Measurements from ENCODE around the gene ITPR3. TPM values are rescaled to one million over a fixed set of nuclear protein-coding genes. Genes with fewer than 3 reads are reported as not detected.

The ITPR3 gene
- total and polyA plus RNA-seq, 5 donors from 2014 or later = 1.3 to 54.5 (median 2.2) TPM

DNA sequence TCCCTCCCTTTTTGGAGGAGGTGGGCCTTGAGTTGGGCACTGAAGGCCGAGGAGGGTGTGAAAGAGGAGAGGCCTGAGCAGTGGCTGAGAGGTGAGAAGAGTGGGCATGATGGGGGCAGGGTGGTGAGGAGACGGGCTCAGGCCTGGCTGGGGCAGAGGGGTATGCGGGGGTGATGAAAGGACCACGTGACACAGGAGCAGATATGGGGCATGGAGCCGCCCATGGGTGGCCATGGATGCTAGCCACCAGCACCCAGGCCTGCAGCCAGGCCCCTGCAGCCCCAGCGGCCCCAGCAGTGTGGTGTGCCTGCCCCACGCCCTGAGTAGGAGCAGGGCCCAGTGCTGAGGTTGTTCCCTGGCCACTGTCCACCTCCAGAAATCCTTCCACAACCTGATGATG lies 63.9 kb downstream of the ITPR3 start:
- Histone ChIP-seq H3K27me3 (ENCODE audit: control insufficient read depth, insufficient read depth, low read length) (no peaks in the 10 kb centered on the region), H3K27ac (ENCODE audit: insufficient read depth, low read length, poor library complexity, severe bottlenecking) (no peak overlapping the region), H3K36me3 (ENCODE audit: control insufficient read depth, insufficient read depth, low read length) (peaks cover 77% of the 10 kb centered on the region), H3K9me3 (ENCODE audit: control insufficient read depth in 2 of 2, low read length in 2 of 2) (no peaks in the 10 kb centered on the region), H3K4me3 (ENCODE audit: low read depth, low read length) (no peak overlapping the region), H3K4me1 (ENCODE audit: control insufficient read depth, insufficient read depth, low read length, poor library complexity, severe bottlenecking) (peaks cover 13% of the 10 kb centered on the region)
- Mint-ChIP-seq H3K4me1 (peaks cover 0 to 19% (median 5%) of the 10 kb centered on the region in 4 donors), H3K36me3 (peaks cover 43% of the 10 kb centered on the region), H3K9me3 (no peaks in the 10 kb centered on the region), H3K4me3 (no peak overlapping the region), H3K27ac (no peak overlapping the region), H3K27me3 (no peaks in the 10 kb centered on the region)
- ATAC-seq (ENCODE audit: low read depth in 2 of 2) (no peak), DNase-seq (no peak)

- no peak for DNase-seq
- Mint-ChIP-seq H3K27ac (no peak overlapping the region), H3K4me3 (no peak overlapping the region), H3K4me1 (peaks cover 0 to 19% (median 5%) of the 10 kb centered on the region in 4 donors), H3K27me3 (no peaks in the 10 kb centered on the region), H3K36me3 (peaks cover 42% of the 10 kb centered on the region), H3K9me3 (no peaks in the 10 kb centered on the region)
- H3K4me1 ChIP-seq (ENCODE audit: control insufficient read depth, insufficient read depth, low read length, poor library complexity, severe bottlenecking) = peaks cover 13% of the 10 kb centered on the region
- no peaks in the 10 kb centered on the region for H3K9me3 ChIP-seq (ENCODE audit: control insufficient read depth in 2 of 2, low read length in 2 of 2)
- H3K27me3 ChIP-seq (ENCODE audit: control insufficient read depth, insufficient read depth, low read length) = no peaks in the 10 kb centered on the region
- H3K36me3 ChIP-seq (ENCODE audit: control insufficient read depth, insufficient read depth, low read length) = peaks cover 77% of the 10 kb centered on the region
- H3K4me3 ChIP-seq (ENCODE audit: low read depth, low read length) = no peak overlapping the region
- no peak for ATAC-seq (ENCODE audit: low read depth in 2 of 2)
- no peak overlapping the region for H3K27ac ChIP-seq (ENCODE audit: insufficient read depth, low read length, poor library complexity, severe bottlenecking)
Measured at GRCh38 chr6:33685411-33686224, 64.5 kb downstream of the ITPR3 start.

DNA sequence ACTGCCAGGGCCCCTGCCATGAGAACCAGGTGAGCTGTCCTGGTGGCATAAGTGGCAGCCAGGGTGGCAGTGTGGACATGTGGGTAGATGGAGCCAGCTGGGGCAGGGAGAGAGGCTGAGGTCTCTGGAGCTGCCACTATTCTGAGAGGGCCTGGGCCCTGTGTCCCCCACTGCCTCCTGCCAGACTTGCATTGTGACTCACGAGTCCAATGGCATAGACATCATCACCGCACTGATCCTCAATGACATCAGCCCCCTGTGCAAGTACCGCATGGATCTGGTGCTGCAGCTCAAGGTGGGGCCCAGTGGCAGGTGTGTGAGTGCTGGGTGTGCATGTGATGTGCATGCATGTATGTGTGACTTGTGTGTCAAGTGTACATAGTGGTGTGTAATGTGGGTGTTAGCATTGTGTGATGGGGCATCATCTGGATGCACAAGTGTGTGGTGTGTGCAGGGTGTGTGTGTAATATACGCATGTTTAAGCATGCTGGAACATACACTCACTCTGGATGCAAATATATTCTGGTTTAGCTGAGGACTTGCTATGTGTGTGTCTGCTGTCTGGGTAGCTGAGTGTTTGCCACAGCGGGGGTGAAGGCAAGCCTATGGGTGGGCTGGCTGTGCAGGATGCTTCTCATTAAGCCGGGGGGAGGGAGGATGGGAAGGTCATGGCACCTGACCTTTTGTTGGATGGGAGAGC lies 65.3 kb downstream of the ITPR3 start:
- Histone ChIP-seq H3K9me3 (ENCODE audit: control insufficient read depth in 2 of 2, low read length in 2 of 2) (no peaks in the 10 kb centered on the region), H3K36me3 (ENCODE audit: control insufficient read depth, insufficient read depth, low read length) (peaks cover 80% of the 10 kb centered on the region), H3K4me1 (ENCODE audit: control insufficient read depth, insufficient read depth, low read length, poor library complexity, severe bottlenecking) (peaks cover 13% of the 10 kb centered on the region), H3K4me3 (ENCODE audit: low read depth, low read length) (no peak overlapping the region), H3K27ac (ENCODE audit: insufficient read depth, low read length, poor library complexity, severe bottlenecking) (no peak overlapping the region), H3K27me3 (ENCODE audit: control insufficient read depth, insufficient read depth, low read length) (no peaks in the 10 kb centered on the region)
- peaks cover 0 to 17% (median 7%) of the 10 kb centered on the region in 4 donors for H3K4me1 Mint-ChIP-seq
- H3K4me3 Mint-ChIP-seq = no peak overlapping the region
- no peaks in the 10 kb centered on the region for H3K9me3 Mint-ChIP-seq
- ATAC-seq (ENCODE audit: low read depth in 2 of 2) (no peak), DNase-seq (no peak)
- H3K27ac Mint-ChIP-seq = no peak overlapping the region
- peaks cover 39% of the 10 kb centered on the region for H3K36me3 Mint-ChIP-seq
- no peaks in the 10 kb centered on the region for H3K27me3 Mint-ChIP-seq

DNA sequence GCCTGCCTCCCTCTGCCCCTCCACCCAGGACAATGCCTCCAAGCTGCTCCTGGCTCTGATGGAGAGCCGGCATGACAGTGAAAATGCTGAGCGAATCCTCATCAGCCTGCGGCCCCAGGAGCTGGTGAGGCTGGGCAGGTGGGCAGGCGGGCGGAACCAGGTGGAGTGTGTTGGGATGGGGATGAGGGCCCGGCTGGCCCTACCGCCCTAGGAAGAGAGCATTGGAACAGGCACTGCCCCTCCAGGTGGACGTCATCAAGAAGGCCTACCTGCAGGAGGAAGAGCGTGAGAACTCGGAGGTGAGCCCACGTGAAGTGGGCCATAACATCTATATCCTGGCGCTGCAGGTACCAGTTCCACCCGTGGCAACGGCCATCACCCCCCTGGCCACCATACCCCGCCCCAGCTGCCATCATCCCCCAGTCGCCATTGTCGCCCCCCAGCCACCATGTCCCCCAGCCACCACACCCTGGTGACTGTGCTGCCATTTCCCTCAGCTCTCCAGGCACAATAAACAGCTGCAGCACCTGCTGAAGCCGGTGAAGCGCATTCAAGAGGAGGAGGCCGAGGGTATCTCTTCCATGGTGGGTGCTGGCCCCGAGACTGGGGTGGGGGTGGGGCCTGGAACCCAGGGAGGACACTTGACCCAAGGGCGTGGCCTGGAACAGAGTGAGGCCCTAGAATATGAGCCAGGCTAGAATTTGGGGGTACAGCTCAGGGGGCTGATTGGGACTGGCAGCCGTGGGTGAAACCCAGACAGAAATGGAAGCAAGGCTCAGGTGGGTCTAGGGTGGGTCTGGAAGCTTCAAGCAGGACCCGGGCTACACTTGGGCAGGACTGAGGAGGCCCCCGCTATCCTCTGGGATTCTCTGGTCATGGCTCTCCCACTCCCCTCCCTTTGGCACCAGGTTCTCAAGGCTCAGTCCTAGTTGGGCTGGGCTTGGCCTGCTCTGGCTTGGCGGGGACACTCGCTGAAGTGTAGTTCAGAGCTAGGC lies 66.2 kb downstream of the ITPR3 start:
- Mint-ChIP-seq H3K36me3 (peaks cover 35% of the 10 kb centered on the region), H3K27ac (peak overlapping the region in 1 of 3 donors; percentile 51), H3K27me3 (no peaks in the 10 kb centered on the region), H3K4me1 (peaks cover 0 to 22% (median 10%) of the 10 kb centered on the region in 4 donors), H3K9me3 (no peaks in the 10 kb centered on the region), H3K4me3 (no peak overlapping the region)
- Histone ChIP-seq H3K4me3 (ENCODE audit: low read depth, low read length) (no peak overlapping the region), H3K27me3 (ENCODE audit: control insufficient read depth, insufficient read depth, low read length) (no peaks in the 10 kb centered on the region), H3K9me3 (ENCODE audit: control insufficient read depth in 2 of 2, low read length in 2 of 2) (no peaks in the 10 kb centered on the region), H3K4me1 (ENCODE audit: control insufficient read depth, insufficient read depth, low read length, poor library complexity, severe bottlenecking) (peaks cover 18% of the 10 kb centered on the region), H3K27ac (ENCODE audit: insufficient read depth, low read length, poor library complexity, severe bottlenecking) (no peak overlapping the region), H3K36me3 (ENCODE audit: control insufficient read depth, insufficient read depth, low read length) (peaks cover 84% of the 10 kb centered on the region)
- ATAC-seq (ENCODE audit: low read depth in 2 of 2) = no peak
- DNase-seq = no peak

DNA sequence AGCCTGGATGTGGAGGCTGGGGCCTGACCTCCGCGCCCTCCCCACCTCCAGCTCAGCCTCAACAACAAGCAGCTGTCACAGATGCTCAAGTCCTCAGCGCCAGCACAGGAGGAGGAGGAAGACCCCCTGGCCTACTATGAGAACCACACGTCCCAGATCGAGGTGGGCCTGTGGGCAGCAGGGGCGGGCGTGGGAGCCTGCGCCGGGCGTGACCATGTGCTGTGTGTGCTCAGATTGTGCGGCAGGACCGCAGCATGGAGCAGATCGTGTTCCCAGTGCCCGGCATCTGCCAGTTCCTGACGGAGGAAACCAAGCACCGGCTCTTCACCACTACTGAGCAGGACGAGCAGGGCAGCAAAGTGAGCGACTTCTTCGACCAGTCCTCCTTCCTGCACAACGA lies 66.9 kb downstream of the ITPR3 start:
- peaks cover 35% of the 10 kb centered on the region for H3K36me3 Mint-ChIP-seq
- H3K27ac ChIP-seq (ENCODE audit: insufficient read depth, low read length, poor library complexity, severe bottlenecking) = no peak overlapping the region
- DNase-seq (no peak), ATAC-seq (ENCODE audit: low read depth in 2 of 2) (no peak)
- no peaks in the 10 kb centered on the region for H3K9me3 Mint-ChIP-seq
- no peak overlapping the region for H3K4me3 Mint-ChIP-seq
- no peaks in the 10 kb centered on the region for H3K27me3 Mint-ChIP-seq
- H3K27me3 ChIP-seq (ENCODE audit: control insufficient read depth, insufficient read depth, low read length) = no peaks in the 10 kb centered on the region
- H3K27ac Mint-ChIP-seq = no peak overlapping the region
- no peaks in the 10 kb centered on the region for H3K9me3 ChIP-seq (ENCODE audit: control insufficient read depth in 2 of 2, low read length in 2 of 2)
- no peak overlapping the region for H3K4me3 ChIP-seq (ENCODE audit: low read depth, low read length)
- H3K4me1 ChIP-seq (ENCODE audit: control insufficient read depth, insufficient read depth, low read length, poor library complexity, severe bottlenecking) = peaks cover 18% of the 10 kb centered on the region
- H3K4me1 Mint-ChIP-seq = peaks cover 6 to 25% (median 14%) of the 10 kb centered on the region in 4 donors
- H3K36me3 ChIP-seq (ENCODE audit: control insufficient read depth, insufficient read depth, low read length) = peaks cover 81% of the 10 kb centered on the region

GRCh38 chr6:33688451-33689147 lies 67.5 kb downstream of the ITPR3 start:
- Histone ChIP-seq H3K4me3 (ENCODE audit: low read depth, low read length) (no peak overlapping the region), H3K27ac (ENCODE audit: insufficient read depth, low read length, poor library complexity, severe bottlenecking) (no peak overlapping the region), H3K9me3 (ENCODE audit: control insufficient read depth in 2 of 2, low read length in 2 of 2) (no peaks in the 10 kb centered on the region), H3K4me1 (ENCODE audit: control insufficient read depth, insufficient read depth, low read length, poor library complexity, severe bottlenecking) (peaks cover 18% of the 10 kb centered on the region), H3K36me3 (ENCODE audit: control insufficient read depth, insufficient read depth, low read length) (peaks cover 76% of the 10 kb centered on the region), H3K27me3 (ENCODE audit: control insufficient read depth, insufficient read depth, low read length) (no peaks in the 10 kb centered on the region)
- no peak overlapping the region for H3K4me3 Mint-ChIP-seq
- H3K36me3 Mint-ChIP-seq = peaks cover 35% of the 10 kb centered on the region
- H3K9me3 Mint-ChIP-seq = no peaks in the 10 kb centered on the region
- no peak for ATAC-seq (ENCODE audit: low read depth in 2 of 2)
- no peak for DNase-seq
- no peak overlapping the region for H3K27ac Mint-ChIP-seq
- no peaks in the 10 kb centered on the region for H3K27me3 Mint-ChIP-seq
- peaks cover 6 to 25% (median 16%) of the 10 kb centered on the region in 4 donors for H3K4me1 Mint-ChIP-seq

DNA sequence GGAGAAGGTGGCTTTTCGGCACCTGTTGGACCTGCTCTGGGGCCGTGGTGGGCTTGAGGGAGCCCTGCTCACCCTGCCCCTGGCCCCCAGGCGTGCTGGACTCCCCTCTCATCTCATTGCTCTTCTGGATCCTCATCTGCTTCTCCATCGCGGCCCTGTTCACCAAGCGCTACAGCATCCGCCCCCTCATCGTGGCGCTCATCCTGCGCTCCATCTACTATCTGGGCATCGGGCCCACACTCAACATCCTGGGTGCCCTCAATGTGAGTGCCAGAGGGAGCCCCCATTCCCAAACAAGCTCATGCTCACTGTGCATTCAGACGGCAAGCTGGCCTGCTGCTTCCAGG lies 68.0 kb downstream of the ITPR3 start:
- Mint-ChIP-seq H3K27ac (no peak overlapping the region), H3K9me3 (no peaks in the 10 kb centered on the region), H3K4me3 (no peak overlapping the region), H3K27me3 (no peaks in the 10 kb centered on the region), H3K4me1 (peaks cover 9 to 26% (median 19%) of the 10 kb centered on the region in 4 donors), H3K36me3 (peaks cover 38% of the 10 kb centered on the region)
- Histone ChIP-seq H3K36me3 (ENCODE audit: control insufficient read depth, insufficient read depth, low read length) (peaks cover 71% of the 10 kb centered on the region), H3K27ac (ENCODE audit: insufficient read depth, low read length, poor library complexity, severe bottlenecking) (no peak overlapping the region), H3K27me3 (ENCODE audit: control insufficient read depth, insufficient read depth, low read length) (no peaks in the 10 kb centered on the region), H3K4me1 (ENCODE audit: control insufficient read depth, insufficient read depth, low read length, poor library complexity, severe bottlenecking) (peaks cover 23% of the 10 kb centered on the region), H3K9me3 (ENCODE audit: control insufficient read depth in 2 of 2, low read length in 2 of 2) (no peaks in the 10 kb centered on the region), H3K4me3 (ENCODE audit: low read depth, low read length) (no peak overlapping the region)
- DNase-seq (no peak), ATAC-seq (ENCODE audit: low read depth in 2 of 2) (no peak)

All from CD4-positive, CD25-positive, alpha-beta regulatory T cell (primary cell).